Natural killer cell (primary cell): ENCODE results near the gene IL1R2. TPM values are rescaled to one million over a fixed set of nuclear protein-coding genes. Genes with fewer than 3 reads are reported as not detected.

Experiments
- ATAC-seq, 3 donors: fragments of 150-1000 bp in 2 of 3; fragments of 200-7000 bp in 1 of 3; cut with Tn5 transposase; 1 replicate in 1 of 3; 2 replicates in 2 of 3; pipeline ENCODE4 v1.10.0; 2021; ENCODE audit warnings: mild to moderate bottlenecking in 2 of 3, moderate library complexity in 2 of 3
- DNase-seq, 2 donors: peaks; one replicate each; pipeline versions ENCODE4 v3.0.0 to v3.0.0-alpha.2; 2013 to 2021; ENCODE audit warnings: mixed read lengths in 1 of 2
- H3K27ac ChIP-seq: one replicate; pipeline ENCODE4 v1.5.1; 2013; ENCODE audit warnings: mild to moderate bottlenecking, low read length
- H3K27me3 ChIP-seq: one replicate; pipeline ENCODE4 v1.6.1; 2013; ENCODE audit warnings: low read length; ENCODE audit not compliant: control insufficient read depth, insufficient read depth
- H3K36me3 ChIP-seq: one replicate; pipeline ENCODE4 v1.6.1; 2013; ENCODE audit warnings: low read length; ENCODE audit not compliant: control insufficient read depth, insufficient read depth
- H3K4me1 ChIP-seq: one replicate; pipeline ENCODE4 v1.6.1; 2013; ENCODE audit warnings: low read length; ENCODE audit not compliant: control insufficient read depth, insufficient read depth
- H3K4me3 ChIP-seq: one replicate; pipeline ENCODE4 v1.5.1; 2013; ENCODE audit warnings: low read length
- H3K9me3 ChIP-seq: one replicate; pipeline ENCODE4 v1.6.1; 2013; ENCODE audit warnings: low read length; ENCODE audit not compliant: control insufficient read depth, insufficient read depth
- H3K27ac Mint-ChIP-seq, 2 donors: one replicate each; pipeline ENCODE4 v1.8.0; 2022; ENCODE audit warnings: mild to moderate bottlenecking in 2 of 2, mixed read lengths in 2 of 2, moderate library complexity in 1 of 2
- H3K27me3 Mint-ChIP-seq, 2 donors: one replicate each; pipeline ENCODE4 v1.8.0; 2022; ENCODE audit warnings: low read depth in 2 of 2, mixed read lengths in 2 of 2
- H3K36me3 Mint-ChIP-seq: one replicate; pipeline ENCODE4 v1.8.0; 2022; ENCODE audit warnings: mixed read lengths
- H3K4me1 Mint-ChIP-seq, 2 donors: one replicate each; pipeline ENCODE4 v1.8.0; 2022; ENCODE audit warnings: mixed read lengths in 2 of 2
- H3K4me3 Mint-ChIP-seq: one replicate; pipeline ENCODE4 v1.8.0; 2022; ENCODE audit warnings: mild to moderate bottlenecking, moderate library complexity, mixed read lengths
- H3K9me3 Mint-ChIP-seq, 2 donors: one replicate each; pipeline ENCODE4 v1.8.0; 2022; ENCODE audit warnings: mixed read lengths in 2 of 2
- CTCF ChIP-seq: fragments of 200-600 bp; IDR thresholded peaks from one replicate; pipeline ENCODE4 v1.8.0; 2022; ENCODE audit warnings: antibody characterized with exemption
- WGBS: methylation state at CpG from one replicate; pipeline ENCODE4 v1.1.7; 2013; ENCODE audit warnings: missing lambda C conversion rate; ENCODE audit not compliant: insufficient coverage; 5-methylcytosine and 5-hydroxymethylcytosine counted together
- intact Hi-C: fragments of 100-400 bp; cut with micrococcal nuclease; formaldehyde crosslinking; loops from one replicate; pipeline ENCODE4 v1.14.2; 2022
- total RNA-seq, 4 donors: library from RNA; stranded (reverse); fragments of 120-200 nt in 1 of 4; gene quantifications; one replicate each; pipeline versions ENCODE4 v1.2.3 to v1.2.4, GENCODE V29; 2013 to 2022

The IL1R2 gene
- total RNA-seq, 3 donors from 2014 or later (not counting 1 experiment from before 2014, with no cell fraction given): 0.66 to 5.7 TPM; not detected in 1

- no peaks in the 10 kb centered on the region for H3K9me3 Mint-ChIP-seq
- no peak overlapping the region for H3K4me3 Mint-ChIP-seq
- peaks cover 9 to 24% of the 10 kb centered on the region in 2 donors for H3K27me3 Mint-ChIP-seq
- no peak overlapping the region for H3K27ac ChIP-seq
- H3K27me3 ChIP-seq: peaks cover 1% of the 10 kb centered on the region
- H3K4me1 Mint-ChIP-seq: no peaks in the 10 kb centered on the region
- intact Hi-C loops: no loop called here
- no peaks in the 10 kb centered on the region for H3K36me3 ChIP-seq
- ATAC-seq: no peak
- WGBS: 72% methylated on average over 3 of the region's 4 CpGs
- no peaks in the 10 kb centered on the region for H3K4me1 ChIP-seq
- TF ChIP-seq CTCF: no peak
- H3K4me3 ChIP-seq: no peak overlapping the region
- H3K9me3 ChIP-seq: no peaks in the 10 kb centered on the region
- no peak overlapping the region for H3K27ac Mint-ChIP-seq
- no peak for DNase-seq
- H3K36me3 Mint-ChIP-seq: no peaks in the 10 kb centered on the region
These were observed 60.6 kb downstream of the IL1R2 start for GRCh38 chr2:102052365-102052764.

DNA sequence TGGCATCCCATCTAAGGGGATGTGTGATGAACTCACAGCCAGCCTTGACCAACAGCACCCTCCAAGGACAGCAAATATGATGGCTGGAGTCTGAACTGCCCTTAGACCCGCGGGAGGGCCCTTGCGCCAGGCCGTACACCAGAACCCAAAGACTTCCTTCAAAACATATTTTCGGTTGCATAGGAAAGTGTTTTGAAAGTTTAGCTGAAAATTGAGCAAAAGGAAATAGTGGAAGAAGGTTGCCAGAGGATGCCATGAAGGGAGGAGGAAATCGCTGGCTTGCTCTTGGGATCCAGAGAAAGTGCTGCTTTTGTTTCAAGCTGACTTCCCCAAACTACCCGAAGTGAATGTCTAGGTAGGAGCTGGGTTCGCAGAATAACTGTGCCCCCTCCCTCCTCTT, 61.3 kb downstream of the IL1R2 start:
- no peak overlapping the region for H3K27ac Mint-ChIP-seq
- no peaks in the 10 kb centered on the region for H3K36me3 ChIP-seq
- no peaks in the 10 kb centered on the region for H3K27me3 ChIP-seq
- ATAC-seq: no peak
- H3K27me3 Mint-ChIP-seq: peaks cover 5 to 16% of the 10 kb centered on the region in 2 donors
- H3K9me3 Mint-ChIP-seq: no peaks in the 10 kb centered on the region
- no peaks in the 10 kb centered on the region for H3K4me1 Mint-ChIP-seq
- H3K4me3 ChIP-seq: no peak overlapping the region
- H3K27ac ChIP-seq: no peak overlapping the region
- no peaks in the 10 kb centered on the region for H3K9me3 ChIP-seq
- no peak overlapping the region for H3K4me3 Mint-ChIP-seq
- H3K4me1 ChIP-seq: no peaks in the 10 kb centered on the region
- 66% methylated on average over 8 of the region's 8 CpGs for WGBS
- no peaks in the 10 kb centered on the region for H3K36me3 Mint-ChIP-seq
- no peak for TF ChIP-seq CTCF
- intact Hi-C loops: no loop called here
- DNase-seq: no peak

GRCh38 chr2:102055346-102055990, 63.7 kb downstream of the IL1R2 start:
- 87% methylated on average over 5 of the region's 5 CpGs for WGBS
- peaks cover 3 to 26% of the 10 kb centered on the region in 2 donors for H3K27me3 Mint-ChIP-seq
- Histone ChIP-seq H3K36me3 (no peaks in the 10 kb centered on the region), H3K27me3 (no peaks in the 10 kb centered on the region), H3K27ac (no peak overlapping the region), H3K9me3 (no peaks in the 10 kb centered on the region), H3K4me1 (no peaks in the 10 kb centered on the region), H3K4me3 (no peak overlapping the region)
- H3K4me1 Mint-ChIP-seq: no peaks in the 10 kb centered on the region
- intact Hi-C loops: no loop called here
- TF ChIP-seq CTCF: no peak
- DNase-seq (no peak), ATAC-seq (no peak)
- no peak overlapping the region for H3K27ac Mint-ChIP-seq
- no peaks in the 10 kb centered on the region for H3K9me3 Mint-ChIP-seq
- H3K4me3 Mint-ChIP-seq: no peak overlapping the region
- H3K36me3 Mint-ChIP-seq: no peaks in the 10 kb centered on the region

GRCh38 chr2:102056079-102056581, 64.4 kb downstream of the IL1R2 start:
- Histone ChIP-seq H3K27ac (no peak overlapping the region), H3K36me3 (no peaks in the 10 kb centered on the region), H3K4me3 (no peak overlapping the region), H3K9me3 (no peaks in the 10 kb centered on the region), H3K4me1 (no peaks in the 10 kb centered on the region), H3K27me3 (no peaks in the 10 kb centered on the region)
- DNase-seq (no peak), ATAC-seq (no peak)
- no peak for TF ChIP-seq CTCF
- Mint-ChIP-seq H3K4me3 (no peak overlapping the region), H3K36me3 (no peaks in the 10 kb centered on the region), H3K27ac (no peak overlapping the region), H3K4me1 (no peaks in the 10 kb centered on the region), H3K27me3 (peaks cover 3 to 26% of the 10 kb centered on the region in 2 donors), H3K9me3 (no peaks in the 10 kb centered on the region)
- WGBS: 100% methylated on average over 2 of the region's 3 CpGs
- intact Hi-C loops: no loop called here
